Measurements from ENCODE around the gene PDCD1LG2.

Gene PDCD1LG2

DNA sequence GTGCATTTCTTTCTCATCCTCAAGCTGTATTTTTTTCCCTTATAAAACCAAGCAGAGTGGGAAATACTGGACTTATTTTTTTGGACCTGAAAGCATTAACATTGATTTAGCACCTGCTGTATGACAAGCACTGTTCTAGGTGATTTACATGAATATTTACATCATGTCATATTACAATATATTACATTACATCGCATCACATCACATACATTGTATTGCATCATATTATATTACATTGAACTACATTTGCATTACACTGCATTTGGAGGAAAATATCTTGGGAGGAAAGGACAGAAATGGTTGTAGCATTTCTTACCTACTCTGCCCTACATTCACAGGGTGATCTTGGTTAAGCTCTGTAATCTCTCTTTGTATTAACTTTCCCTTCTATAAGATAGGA is 11.2 kb upstream of the PDCD1LG2 start:
- no peak overlapping the region for H3K27ac ChIP-seq (replicated peaks)
- no peak for DNase-seq (ENCODE audit: low read depth in 1 of 2, low spot score in 1 of 2)
- no peak overlapping the region for H3K4me3 ChIP-seq (replicated peaks; ENCODE audit: insufficient read depth, low read length)
- H3K27me3 ChIP-seq (ENCODE audit: insufficient read depth, poor library complexity, severe bottlenecking) = no peaks in the 10 kb centered on the region
- TF ChIP-seq, protein P1, sequence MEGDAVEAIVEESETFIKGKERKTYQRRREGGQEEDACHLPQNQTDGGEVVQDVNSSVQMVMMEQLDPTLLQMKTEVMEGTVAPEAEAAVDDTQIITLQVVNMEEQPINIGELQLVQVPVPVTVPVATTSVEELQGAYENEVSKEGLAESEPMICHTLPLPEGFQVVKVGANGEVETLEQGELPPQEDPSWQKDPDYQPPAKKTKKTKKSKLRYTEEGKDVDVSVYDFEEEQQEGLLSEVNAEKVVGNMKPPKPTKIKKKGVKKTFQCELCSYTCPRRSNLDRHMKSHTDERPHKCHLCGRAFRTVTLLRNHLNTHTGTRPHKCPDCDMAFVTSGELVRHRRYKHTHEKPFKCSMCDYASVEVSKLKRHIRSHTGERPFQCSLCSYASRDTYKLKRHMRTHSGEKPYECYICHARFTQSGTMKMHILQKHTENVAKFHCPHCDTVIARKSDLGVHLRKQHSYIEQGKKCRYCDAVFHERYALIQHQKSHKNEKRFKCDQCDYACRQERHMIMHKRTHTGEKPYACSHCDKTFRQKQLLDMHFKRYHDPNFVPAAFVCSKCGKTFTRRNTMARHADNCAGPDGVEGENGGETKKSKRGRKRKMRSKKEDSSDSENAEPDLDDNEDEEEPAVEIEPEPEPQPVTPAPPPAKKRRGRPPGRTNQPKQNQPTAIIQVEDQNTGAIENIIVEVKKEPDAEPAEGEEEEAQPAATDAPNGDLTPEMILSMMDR (IDR thresholded peaks at IDR 0.05; ENCODE audit: insufficient read depth, low read length) = no peak
- TF ChIP-seq, protein P2, sequence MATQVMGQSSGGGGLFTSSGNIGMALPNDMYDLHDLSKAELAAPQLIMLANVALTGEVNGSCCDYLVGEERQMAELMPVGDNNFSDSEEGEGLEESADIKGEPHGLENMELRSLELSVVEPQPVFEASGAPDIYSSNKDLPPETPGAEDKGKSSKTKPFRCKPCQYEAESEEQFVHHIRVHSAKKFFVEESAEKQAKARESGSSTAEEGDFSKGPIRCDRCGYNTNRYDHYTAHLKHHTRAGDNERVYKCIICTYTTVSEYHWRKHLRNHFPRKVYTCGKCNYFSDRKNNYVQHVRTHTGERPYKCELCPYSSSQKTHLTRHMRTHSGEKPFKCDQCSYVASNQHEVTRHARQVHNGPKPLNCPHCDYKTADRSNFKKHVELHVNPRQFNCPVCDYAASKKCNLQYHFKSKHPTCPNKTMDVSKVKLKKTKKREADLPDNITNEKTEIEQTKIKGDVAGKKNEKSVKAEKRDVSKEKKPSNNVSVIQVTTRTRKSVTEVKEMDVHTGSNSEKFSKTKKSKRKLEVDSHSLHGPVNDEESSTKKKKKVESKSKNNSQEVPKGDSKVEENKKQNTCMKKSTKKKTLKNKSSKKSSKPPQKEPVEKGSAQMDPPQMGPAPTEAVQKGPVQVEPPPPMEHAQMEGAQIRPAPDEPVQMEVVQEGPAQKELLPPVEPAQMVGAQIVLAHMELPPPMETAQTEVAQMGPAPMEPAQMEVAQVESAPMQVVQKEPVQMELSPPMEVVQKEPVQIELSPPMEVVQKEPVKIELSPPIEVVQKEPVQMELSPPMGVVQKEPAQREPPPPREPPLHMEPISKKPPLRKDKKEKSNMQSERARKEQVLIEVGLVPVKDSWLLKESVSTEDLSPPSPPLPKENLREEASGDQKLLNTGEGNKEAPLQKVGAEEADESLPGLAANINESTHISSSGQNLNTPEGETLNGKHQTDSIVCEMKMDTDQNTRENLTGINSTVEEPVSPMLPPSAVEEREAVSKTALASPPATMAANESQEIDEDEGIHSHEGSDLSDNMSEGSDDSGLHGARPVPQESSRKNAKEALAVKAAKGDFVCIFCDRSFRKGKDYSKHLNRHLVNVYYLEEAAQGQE (IDR thresholded peaks at IDR 0.05; ENCODE audit: insufficient replicate concordance, low read depth) = no peak
- TF ChIP-seq SPI1 (IDR thresholded peaks at IDR 0.05; ENCODE audit: borderline replicate concordance, low read depth) = no peak

DNA sequence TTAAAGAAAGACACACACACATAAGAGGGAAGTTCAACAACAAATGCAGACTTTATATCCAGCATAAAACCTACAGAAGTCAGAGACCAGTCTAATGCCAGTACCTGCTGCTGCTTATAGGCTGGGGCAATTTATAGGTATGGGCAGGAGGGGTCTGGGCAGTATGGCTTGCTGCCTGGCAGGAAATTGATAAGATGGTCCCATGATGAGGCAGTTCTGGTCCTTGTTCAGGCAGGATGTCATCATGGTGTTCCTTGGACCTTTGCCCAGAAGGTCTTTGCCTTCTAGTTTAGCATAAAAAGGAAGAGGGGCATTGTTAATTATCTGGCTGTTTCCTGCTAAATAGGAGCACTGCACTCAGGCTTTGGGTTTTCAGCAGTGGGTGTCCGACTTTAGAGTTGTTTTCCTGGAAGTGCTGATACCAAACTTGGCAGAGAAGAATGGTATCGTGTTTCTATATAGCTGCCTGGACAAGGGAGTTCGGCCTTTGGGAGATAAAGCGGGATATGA is 10.4 kb upstream of the PDCD1LG2 start:
- Histone ChIP-seq H3K27me3 (ENCODE audit: insufficient read depth, poor library complexity, severe bottlenecking) (no peaks in the 10 kb centered on the region), H3K4me3 (replicated peaks; ENCODE audit: insufficient read depth, low read length) (no peak overlapping the region), H3K27ac (replicated peaks) (no peak overlapping the region)
- TF ChIP-seq GABPA (IDR thresholded peaks at IDR 0.05; ENCODE audit: low read depth) (no peak), SPI1 (IDR thresholded peaks at IDR 0.05; ENCODE audit: borderline replicate concordance, low read depth) (no peak)
- TF ChIP-seq, protein P2 (IDR thresholded peaks at IDR 0.05; ENCODE audit: insufficient replicate concordance, low read depth) = no peak
- peak in 1 of 2 experiments; percentile 14 for DNase-seq (ENCODE audit: low read depth in 1 of 2, low spot score in 1 of 2)

DNA sequence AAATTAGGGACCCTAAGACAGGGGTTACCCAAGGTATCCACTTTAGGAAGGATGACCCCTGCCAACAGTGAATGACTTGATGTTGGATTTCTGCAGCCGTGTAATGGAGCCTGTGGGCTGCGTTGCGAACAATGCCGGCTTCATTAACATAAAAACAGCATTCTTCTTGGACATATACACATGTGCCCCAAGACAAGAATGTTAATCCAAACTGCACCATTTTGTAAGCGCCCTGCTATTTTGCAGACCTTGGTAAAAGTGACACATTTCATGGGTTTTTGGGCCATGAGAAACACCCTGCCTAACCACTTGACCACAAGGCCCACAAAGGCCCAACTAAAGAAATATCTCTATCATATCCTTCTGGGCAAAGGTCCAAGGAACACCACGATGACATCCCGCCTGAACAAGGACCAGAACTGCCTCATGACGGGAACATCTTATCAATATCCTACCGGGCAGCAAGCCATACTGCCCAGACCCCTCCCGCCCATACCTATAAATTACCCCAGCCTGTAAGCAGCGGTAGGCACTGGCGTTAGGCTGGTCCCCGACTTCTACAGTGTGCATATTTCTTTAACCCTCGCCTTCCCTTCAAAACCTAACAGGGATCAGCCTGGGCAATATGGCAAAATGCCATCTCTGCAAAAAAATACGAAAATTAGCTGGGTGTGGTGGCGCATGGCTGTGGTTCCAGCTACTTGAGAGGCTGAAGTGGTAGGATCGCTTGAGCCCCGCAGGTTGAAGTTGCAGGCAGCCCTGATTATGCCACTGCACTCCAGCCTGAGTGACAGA is 9.7 kb upstream of the PDCD1LG2 start:
- Histone ChIP-seq H3K27ac (replicated peaks) (no peak overlapping the region), H3K4me3 (replicated peaks; ENCODE audit: insufficient read depth, low read length) (no peak overlapping the region), H3K27me3 (ENCODE audit: insufficient read depth, poor library complexity, severe bottlenecking) (no peaks in the 10 kb centered on the region)
- DNase-seq (ENCODE audit: low read depth in 1 of 2, low spot score in 1 of 2) = no peak
- TF ChIP-seq, protein P2 (IDR thresholded peaks at IDR 0.05; ENCODE audit: insufficient replicate concordance, low read depth) = no peak
- TF ChIP-seq GABPA (IDR thresholded peaks at IDR 0.05; ENCODE audit: low read depth) (no peak), SPI1 (IDR thresholded peaks at IDR 0.05; ENCODE audit: borderline replicate concordance, low read depth) (no peak), POLR2AphosphoS5 (IDR thresholded peaks at IDR 0.05; ENCODE audit: low read depth) (no peak)
- TF ChIP-seq, protein P1 (IDR thresholded peaks at IDR 0.05; ENCODE audit: insufficient read depth, low read length) = no peak

Measured in HL-60 (cell line).